NT2/D1 (cell line): ENCODE results near the gene ICA1.

Experiments
- YY1 ChIP-seq: IDR thresholded peaks from 2 replicates; pipeline ENCODE4 v1.6.1; 2011; ENCODE audit not compliant: insufficient read length, insufficient read depth
- ZNF274 ChIP-seq: IDR thresholded peaks from 2 replicates; pipeline ENCODE4 v1.6.1; 2011; ENCODE audit warnings: mild to moderate bottlenecking, low read depth, low read length

DNA sequence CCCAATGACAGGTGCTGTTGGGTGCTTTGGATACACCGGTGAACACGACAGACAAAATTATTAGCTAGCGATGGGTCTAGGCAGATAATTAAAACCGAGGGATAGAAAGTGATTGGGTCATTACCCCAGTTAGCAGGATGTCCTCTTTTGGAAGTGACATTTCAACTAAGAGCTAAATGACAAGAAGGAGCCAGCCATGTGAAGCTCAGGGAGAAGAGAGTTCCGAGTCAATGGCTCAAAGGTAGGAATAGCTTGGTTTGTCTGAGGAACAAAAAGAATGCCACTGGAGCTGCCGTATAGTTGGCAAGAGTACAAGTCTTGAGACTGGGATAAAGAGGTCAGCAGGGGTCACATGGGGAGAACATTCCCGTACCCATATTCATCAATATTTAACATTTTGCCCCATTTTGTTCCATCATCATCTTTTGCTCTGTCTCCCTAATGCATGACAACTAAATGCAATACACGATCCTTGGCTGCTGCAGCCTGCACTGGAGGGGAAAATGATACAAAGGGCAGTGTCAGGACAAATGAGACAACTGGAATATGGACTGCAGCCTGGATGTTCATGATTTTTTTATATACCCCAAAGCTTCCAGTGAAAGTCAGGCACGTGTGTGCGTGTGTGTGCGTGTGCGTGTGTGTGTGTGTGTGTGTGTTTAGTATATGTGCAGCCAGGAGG lies 115.7 kb downstream of the ICA1 start:
- TF ChIP-seq YY1 (no peak), ZNF274 (no peak)
